ENCODE measurements around the gene COMMD1. TPM values are rescaled to one million over a fixed set of nuclear protein-coding genes. Genes with fewer than 3 reads are reported as not detected.
"Not testable (repeated sequence)": the region's sequence is repeated elsewhere in the genome, so short reads cannot be mapped to it uniquely, and the experiment has no call there.

Gene COMMD1
- total and polyA plus RNA-seq, 4 experiments from 2014 or later: 16.7 to 63.9 (median 34.2) TPM

GRCh38 chr2:62040926-62041325 is 135.5 kb downstream of the COMMD1 start:
- Histone ChIP-seq H3K4me1 (ENCODE audit: insufficient read depth, low read length) (peaks cover 16% of the 10 kb centered on the region), H3K36me3 (ENCODE audit: insufficient read depth, low read length) (no peaks in the 10 kb centered on the region), H3K27me3 (ENCODE audit: insufficient read depth, low read length) (no peaks in the 10 kb centered on the region), H3K27ac (ENCODE audit: low read depth, low read length) (no peak overlapping the region), H3K9me3 (ENCODE audit: control insufficient read depth in 1 of 2, low read length in 2 of 2) (peaks cover 0 to 3% of the 10 kb centered on the region in 2 donors), H3K4me3 (ENCODE audit: low read length in 2 of 2) (no peak overlapping the region)
- DNase-seq: no peak
- Mint-ChIP-seq H3K9me3 (peaks cover 0 to 17% (median 9%) of the 10 kb centered on the region in 8 donors), H3K27me3 (no peaks in the 10 kb centered on the region), H3K27ac (no peak overlapping the region), H3K4me3 (no peak overlapping the region), H3K36me3 (peaks cover 9 to 37% of the 10 kb centered on the region in 2 donors), H3K4me1 (peaks cover 11 to 22% (median 15%) of the 10 kb centered on the region in 4 donors)
- CTCF ChIA-PET (ENCODE audit: partially characterized antibody): no interaction called here
- intact Hi-C loops (cut with micrococcal nuclease): no loop called here
- POLR2A ChIA-PET (ENCODE audit: partially characterized antibody): no interaction called here

DNA sequence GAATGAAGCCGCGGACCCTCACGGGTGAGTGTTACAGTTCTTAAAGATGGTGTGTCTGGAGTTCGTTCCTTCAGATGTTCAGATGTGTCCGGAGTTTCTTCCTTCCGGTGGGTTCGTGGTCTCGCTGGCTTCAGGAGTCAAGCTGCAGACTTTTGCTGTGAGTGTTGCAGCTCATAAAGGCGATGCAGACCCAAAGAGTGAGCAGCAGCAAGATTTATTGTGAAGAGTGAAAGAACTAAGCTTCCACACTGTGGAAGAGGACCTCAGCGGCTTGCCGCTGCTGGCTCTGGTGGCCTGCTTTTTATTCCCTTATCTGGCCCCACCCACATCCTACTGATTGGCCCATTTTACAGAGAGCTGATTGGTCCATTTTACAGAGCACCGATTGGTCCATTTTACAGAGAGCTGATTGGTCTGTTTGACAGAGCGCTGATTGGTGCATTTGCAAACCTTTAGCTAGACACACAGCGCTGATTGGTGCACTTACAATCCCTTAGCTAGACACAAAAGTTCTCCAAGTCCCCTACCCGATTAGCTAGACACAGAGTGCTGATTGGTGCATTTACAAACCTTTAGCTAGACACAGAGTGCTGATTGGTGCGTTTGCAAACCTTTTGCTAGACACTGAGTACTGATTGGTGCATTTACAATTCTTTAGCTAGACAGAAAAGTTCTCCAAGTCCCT is 136.4 kb downstream of the COMMD1 start:
- H3K27ac Mint-ChIP-seq; H3K4me3 ChIP-seq (ENCODE audit: low read length in 2 of 2); H3K27me3 ChIP-seq (ENCODE audit: insufficient read depth, low read length); DNase-seq; intact Hi-C loops (cut with micrococcal nuclease); POLR2A ChIA-PET (ENCODE audit: partially characterized antibody); H3K27ac ChIP-seq (ENCODE audit: low read depth, low read length); H3K36me3 ChIP-seq (ENCODE audit: insufficient read depth, low read length); H3K4me3 Mint-ChIP-seq; H3K27me3 Mint-ChIP-seq; H3K9me3 ChIP-seq (ENCODE audit: control insufficient read depth in 1 of 2, low read length in 2 of 2); CTCF ChIA-PET (ENCODE audit: partially characterized antibody): not testable (repeated sequence)
- H3K4me1 Mint-ChIP-seq: peaks cover 11 to 22% (median 15%) of the 10 kb centered on the region in 4 donors
- peaks cover 9 to 40% of the 10 kb centered on the region in 2 donors for H3K36me3 Mint-ChIP-seq
- H3K4me1 ChIP-seq (ENCODE audit: insufficient read depth, low read length): peaks cover 16% of the 10 kb centered on the region
- peaks cover 0 to 17% (median 9%) of the 10 kb centered on the region in 8 donors for H3K9me3 Mint-ChIP-seq

DNA sequence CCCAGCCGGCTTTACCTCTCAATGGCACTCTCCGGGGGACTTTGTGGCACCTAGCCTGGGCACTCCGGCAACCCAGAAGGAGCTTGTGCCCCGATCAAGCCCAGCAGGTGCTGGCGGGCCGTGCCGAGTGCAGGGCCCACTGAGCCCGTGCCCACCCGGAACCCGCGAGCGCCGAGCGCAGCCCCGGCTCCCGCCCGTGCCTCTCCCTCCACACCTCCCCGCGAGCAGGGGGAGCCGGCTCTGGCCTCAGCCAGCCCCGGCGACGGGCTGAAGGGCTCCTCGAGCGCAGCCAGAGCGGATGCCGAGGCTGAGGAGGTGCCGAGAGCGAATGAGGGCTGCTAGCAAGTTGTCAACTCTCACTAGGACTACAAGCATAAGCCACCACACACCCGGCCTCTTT is 136.9 kb downstream of the COMMD1 start:
- no peak overlapping the region for H3K4me3 Mint-ChIP-seq
- peaks cover 16% of the 10 kb centered on the region for H3K4me1 ChIP-seq (ENCODE audit: insufficient read depth, low read length)
- no peak for DNase-seq
- H3K4me3 ChIP-seq (ENCODE audit: low read length in 2 of 2): no peak overlapping the region
- H3K36me3 ChIP-seq (ENCODE audit: insufficient read depth, low read length): no peaks in the 10 kb centered on the region
- H3K27ac Mint-ChIP-seq: no peak overlapping the region
- no peak overlapping the region for H3K27ac ChIP-seq (ENCODE audit: low read depth, low read length)
- peaks cover 0 to 3% of the 10 kb centered on the region in 2 donors for H3K9me3 ChIP-seq (ENCODE audit: control insufficient read depth in 1 of 2, low read length in 2 of 2)
- peaks cover 9 to 41% of the 10 kb centered on the region in 2 donors for H3K36me3 Mint-ChIP-seq
- no peaks in the 10 kb centered on the region for H3K27me3 ChIP-seq (ENCODE audit: insufficient read depth, low read length)
- intact Hi-C loops (cut with micrococcal nuclease): no loop called here
- CTCF ChIA-PET (ENCODE audit: partially characterized antibody): no interaction called here
- POLR2A ChIA-PET (ENCODE audit: partially characterized antibody): no interaction called here
- H3K27me3 Mint-ChIP-seq: no peaks in the 10 kb centered on the region
- peaks cover 10 to 17% (median 14%) of the 10 kb centered on the region in 4 donors for H3K4me1 Mint-ChIP-seq
- H3K9me3 Mint-ChIP-seq: peaks cover 0 to 17% (median 9%) of the 10 kb centered on the region in 8 donors

DNA sequence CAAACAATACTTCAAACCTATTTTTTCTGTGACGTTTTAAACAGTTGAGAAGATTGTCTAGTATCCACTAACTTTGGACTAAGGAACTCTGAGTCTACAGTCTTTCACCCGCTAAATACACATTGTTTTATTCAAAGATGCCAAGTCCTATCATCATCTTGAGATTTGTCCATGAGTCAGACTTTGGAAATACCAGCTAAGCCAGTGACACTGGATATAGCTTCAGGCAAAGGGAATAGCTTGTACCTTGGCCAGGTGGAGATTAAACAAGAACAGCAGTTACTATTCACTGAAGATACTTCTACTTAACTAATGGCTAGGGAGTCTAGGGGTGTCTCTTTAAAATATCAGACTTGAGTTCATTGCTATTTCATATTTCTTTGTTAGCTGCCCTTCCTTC is 137.5 kb downstream of the COMMD1 start:
- Mint-ChIP-seq H3K9me3 (peaks cover 0 to 17% (median 9%) of the 10 kb centered on the region in 8 donors), H3K27ac (no peak overlapping the region), H3K4me3 (no peak overlapping the region), H3K36me3 (peaks cover 9 to 41% of the 10 kb centered on the region in 2 donors), H3K27me3 (no peaks in the 10 kb centered on the region), H3K4me1 (peaks cover 9 to 14% (median 11%) of the 10 kb centered on the region in 4 donors)
- ChIA-PET POLR2A (ENCODE audit: partially characterized antibody) (no interaction called here), CTCF (ENCODE audit: partially characterized antibody) (no interaction called here)
- H3K4me1 ChIP-seq (ENCODE audit: insufficient read depth, low read length): peaks cover 16% of the 10 kb centered on the region
- H3K4me3 ChIP-seq (ENCODE audit: low read length in 2 of 2): no peak overlapping the region
- no peak for DNase-seq
- no peak overlapping the region for H3K27ac ChIP-seq (ENCODE audit: low read depth, low read length)
- H3K27me3 ChIP-seq (ENCODE audit: insufficient read depth, low read length): no peaks in the 10 kb centered on the region
- H3K36me3 ChIP-seq (ENCODE audit: insufficient read depth, low read length): no peaks in the 10 kb centered on the region
- intact Hi-C loops (cut with micrococcal nuclease): no loop called here
- peaks cover 0 to 3% of the 10 kb centered on the region in 2 donors for H3K9me3 ChIP-seq (ENCODE audit: control insufficient read depth in 1 of 2, low read length in 2 of 2)

GRCh38 chr2:62045017-62045543 is 139.6 kb downstream of the COMMD1 start:
- no peak for DNase-seq
- no peaks in the 10 kb centered on the region for H3K27me3 ChIP-seq (ENCODE audit: insufficient read depth, low read length)
- H3K27ac Mint-ChIP-seq: no peak overlapping the region
- H3K27me3 Mint-ChIP-seq: no peaks in the 10 kb centered on the region
- no peak overlapping the region for H3K4me3 Mint-ChIP-seq
- CTCF ChIA-PET (ENCODE audit: partially characterized antibody): no interaction called here
- H3K4me1 Mint-ChIP-seq: peaks cover 0 to 2% (median 0%) of the 10 kb centered on the region in 4 donors
- intact Hi-C loops (cut with micrococcal nuclease): no loop called here
- no peak overlapping the region for H3K4me3 ChIP-seq (ENCODE audit: low read length in 2 of 2)
- peaks cover 0 to 3% of the 10 kb centered on the region in 2 donors for H3K9me3 ChIP-seq (ENCODE audit: control insufficient read depth in 1 of 2, low read length in 2 of 2)
- POLR2A ChIA-PET (ENCODE audit: partially characterized antibody): no interaction called here
- peaks cover 0 to 17% (median 9%) of the 10 kb centered on the region in 8 donors for H3K9me3 Mint-ChIP-seq
- H3K36me3 ChIP-seq (ENCODE audit: insufficient read depth, low read length): no peaks in the 10 kb centered on the region
- peaks cover 9 to 41% of the 10 kb centered on the region in 2 donors for H3K36me3 Mint-ChIP-seq
- no peak overlapping the region for H3K27ac ChIP-seq (ENCODE audit: low read depth, low read length)
- peaks cover under 1% of the 10 kb centered on the region for H3K4me1 ChIP-seq (ENCODE audit: insufficient read depth, low read length)

- Mint-ChIP-seq H3K27ac (no peak overlapping the region), H3K27me3 (no peaks in the 10 kb centered on the region), H3K36me3 (peaks cover 9 to 37% of the 10 kb centered on the region in 2 donors), H3K9me3 (peaks cover 0 to 17% (median 9%) of the 10 kb centered on the region in 8 donors), H3K4me1 (no peaks in the 10 kb centered on the region), H3K4me3 (no peak overlapping the region)
- Histone ChIP-seq H3K36me3 (ENCODE audit: insufficient read depth, low read length) (no peaks in the 10 kb centered on the region), H3K4me3 (ENCODE audit: low read length in 2 of 2) (no peak overlapping the region), H3K9me3 (ENCODE audit: control insufficient read depth in 1 of 2, low read length in 2 of 2) (peaks cover 0 to 3% of the 10 kb centered on the region in 2 donors), H3K27ac (ENCODE audit: low read depth, low read length) (no peak overlapping the region), H3K4me1 (ENCODE audit: insufficient read depth, low read length) (no peaks in the 10 kb centered on the region), H3K27me3 (ENCODE audit: insufficient read depth, low read length) (no peaks in the 10 kb centered on the region)
- intact Hi-C loops (cut with micrococcal nuclease): no loop called here
- ChIA-PET POLR2A (ENCODE audit: partially characterized antibody) (no interaction called here), CTCF (ENCODE audit: partially characterized antibody) (interaction anchor here (0.9 kb wide), 1 partner anchor 10 kb away, joined by 3 read pairs; no protein-coding TSS in a partner anchor)
- no peak for DNase-seq
Measured at GRCh38 chr2:62046141-62046540, 140.7 kb downstream of the COMMD1 start.

GRCh38 chr2:62050456-62051045 is 145.1 kb downstream of the COMMD1 start:
- Histone ChIP-seq H3K9me3 (ENCODE audit: control insufficient read depth in 1 of 2, low read length in 2 of 2) (no peaks in the 10 kb centered on the region), H3K4me1 (ENCODE audit: insufficient read depth, low read length) (peaks cover 11% of the 10 kb centered on the region), H3K27ac (ENCODE audit: low read depth, low read length) (no peak overlapping the region), H3K27me3 (ENCODE audit: insufficient read depth, low read length) (no peaks in the 10 kb centered on the region), H3K36me3 (ENCODE audit: insufficient read depth, low read length) (no peaks in the 10 kb centered on the region), H3K4me3 (ENCODE audit: low read length in 2 of 2) (no peak overlapping the region)
- no peak for DNase-seq
- Mint-ChIP-seq H3K9me3 (peaks cover 0 to 6% (median 0%) of the 10 kb centered on the region in 8 donors), H3K4me1 (peaks cover 16 to 24% (median 19%) of the 10 kb centered on the region in 4 donors), H3K27me3 (no peaks in the 10 kb centered on the region), H3K4me3 (no peak overlapping the region), H3K36me3 (peaks cover 1 to 3% of the 10 kb centered on the region in 2 donors), H3K27ac (no peak overlapping the region)
- CTCF ChIA-PET (ENCODE audit: partially characterized antibody): no interaction called here
- intact Hi-C loops (cut with micrococcal nuclease): no loop called here
- POLR2A ChIA-PET (ENCODE audit: partially characterized antibody): no interaction called here

All from CD4-positive, alpha-beta memory T cell (primary cell).